HepG2 (cell line): Measurements from ENCODE around the gene ARL2. TPM values are rescaled to one million over a fixed set of nuclear protein-coding genes. Genes with fewer than 3 reads are reported as not detected.

ENCODE experiments used
- KLF11 ChIP-seq: IDR thresholded peaks from 2 replicates; pipeline ENCODE4 v1.6.1; 2016; ENCODE audit warnings: missing compliant biosample characterization
- KLF16 ChIP-seq, 2 experiments: sonication (generic) in 1 of 2; formaldehyde crosslinking in 1 of 2; IDR thresholded peaks; 2 replicates each; pipeline versions ENCODE4 v1.6.1 to v1.8.0; 2016 to 2023; ENCODE audit warnings: missing genetic modification reagents in 2 of 2, missing compliant biosample characterization in 1 of 2
- MTERF4 ChIP-seq: sonication (generic); formaldehyde crosslinking; IDR thresholded peaks from 2 replicates; pipeline ENCODE4 v1.8.0; 2023; ENCODE audit warnings: mild to moderate bottlenecking, missing genetic modification reagents
- NFRKB ChIP-seq: fragments of 450-650 bp; IDR thresholded peaks from 2 replicates; pipeline ENCODE4 v1.6.1; 2017
- PBX3 ChIP-seq: sonication (generic); formaldehyde crosslinking; IDR thresholded peaks from 2 replicates; pipeline ENCODE4 v1.8.1; 2023; ENCODE audit warnings: missing genetic modification reagents, inconsistent platforms, borderline replicate concordance
- RERE ChIP-seq: IDR thresholded peaks from 2 replicates; pipeline ENCODE4 v1.6.1; 2016; ENCODE audit warnings: low read depth, missing genetic modification reagents, missing compliant biosample characterization
- SP2 ChIP-seq: sonication (generic); formaldehyde crosslinking; IDR thresholded peaks from 2 replicates; pipeline ENCODE4 v1.5.1; 2020; ENCODE audit warnings: mild to moderate bottlenecking, missing genetic modification reagents
- TEAD2 ChIP-seq: sonication (generic); formaldehyde crosslinking; IDR thresholded peaks from 2 replicates; pipeline ENCODE4 v1.9.0; 2021; ENCODE audit warnings: missing genetic modification reagents
- TGIF2 ChIP-seq: IDR thresholded peaks from 2 replicates; pipeline ENCODE4 v1.6.1; 2016; ENCODE audit warnings: control low read depth, missing compliant biosample characterization
- ZBTB7A ChIP-seq: sonication (generic); formaldehyde crosslinking; IDR thresholded peaks from 2 replicates; pipeline ENCODE4 v1.8.0; 2022; ENCODE audit warnings: mild to moderate bottlenecking, missing genetic modification reagents
- ZBTB8A ChIP-seq: sonication (generic); formaldehyde crosslinking; IDR thresholded peaks from 2 replicates; pipeline ENCODE4 v1.4.0; 2020; ENCODE audit warnings: mild to moderate bottlenecking, low read depth, missing genetic modification reagents, borderline replicate concordance
- ZMYM4 ChIP-seq: sonication (generic); formaldehyde crosslinking; IDR thresholded peaks from 2 replicates; pipeline ENCODE4 v1.8.1; 2023; ENCODE audit warnings: mild to moderate bottlenecking, missing genetic modification reagents
- ZNF33B ChIP-seq: sonication (generic); formaldehyde crosslinking; IDR thresholded peaks from 2 replicates; pipeline ENCODE4 v1.5.1; 2020; ENCODE audit warnings: mild to moderate bottlenecking, missing genetic modification reagents
- ZNF414 ChIP-seq: sonication (generic); formaldehyde crosslinking; IDR thresholded peaks from 2 replicates; pipeline ENCODE4 v1.5.0; 2020; ENCODE audit warnings: missing genetic modification reagents
- ZNF496 ChIP-seq: sonication (generic); formaldehyde crosslinking; IDR thresholded peaks from 2 replicates; pipeline ENCODE4 v1.8.1; 2023; ENCODE audit warnings: mild to moderate bottlenecking, moderate library complexity, missing genetic modification reagents; ENCODE audit not compliant: insufficient replicate concordance
- ZNF766 ChIP-seq: sonication (generic); formaldehyde crosslinking; IDR thresholded peaks from 2 replicates; pipeline ENCODE4 v1.5.0; 2020; ENCODE audit warnings: missing genetic modification reagents, borderline replicate concordance
- ZNF879 ChIP-seq: sonication (generic); formaldehyde crosslinking; IDR thresholded peaks from 2 replicates; pipeline ENCODE4 v1.8.1; 2023; ENCODE audit warnings: missing genetic modification reagents
- ZXDC ChIP-seq: sonication (generic); formaldehyde crosslinking; IDR thresholded peaks from 2 replicates; pipeline ENCODE4 v1.5.0; 2020; ENCODE audit warnings: mild to moderate bottlenecking, missing genetic modification reagents
- polyA plus RNA-seq, 8 experiments: library from polyadenylated mRNA; depleted of rRNA in 3 of 8; stranded (reverse) in 7 of 8; unstranded in 1 of 8; fragments of >200 nt; fragmentation: Illumina TruSeq in 4 of 8; extraction: Trizol in 4 of 8; gene quantifications; 2 replicates each; pipeline versions ENCODE4 v1.2.1 to v1.2.3, GENCODE V29; 2011 to 2016; ENCODE audit warnings: low read depth in 4 of 8, missing spikeins in 1 of 8, mixed read lengths in 1 of 8; ENCODE audit not compliant: insufficient read depth in 1 of 8
- total RNA-seq, 5 experiments: library from RNA; depleted of rRNA; stranded (reverse); fragments of >200 nt; fragmentation: Illumina TruSeq; extraction: Trizol; gene quantifications; 2 replicates each; pipeline ENCODE4 v1.2.3, GENCODE V29; 2016; ENCODE audit warnings: low read depth in 1 of 5

The ARL2 gene
- total and polyA plus RNA-seq, 2 of the 13 experiments (the other 11 are each of a cell fraction or from before 2014, with no cell fraction given) = 82.9 to 84.4 TPM

- TF ChIP-seq RERE (CRISPR knock-in tag) = no peak
- no peak; a peak in 1 of 4 replicates for TF ChIP-seq KLF16 (CRISPR knock-in tag; IDR thresholded peaks at IDR 0.05)
- TF ChIP-seq NFRKB = no peak
- TF ChIP-seq ZNF414 (CRISPR knock-in tag) = no peak
- TF ChIP-seq ZXDC (CRISPR knock-in tag) = no peak
- TF ChIP-seq KLF11 (CRISPR knock-in tag) = no peak
- TF ChIP-seq ZBTB8A (CRISPR knock-in tag) = no peak
- no peak for TF ChIP-seq TEAD2
- no peak for TF ChIP-seq ZBTB7A (CRISPR knock-in tag)
- no peak for TF ChIP-seq ZNF879 (CRISPR knock-in tag)
- no peak for TF ChIP-seq ZNF766 (CRISPR knock-in tag)
- TF ChIP-seq PBX3 = no peak
- TF ChIP-seq ZMYM4 = no peak
- TF ChIP-seq SP2 = no peak
- TF ChIP-seq TGIF2 (CRISPR knock-in tag) = no peak
- TF ChIP-seq ZNF496 (CRISPR knock-in tag) = no peak
- TF ChIP-seq ZNF33B (CRISPR knock-in tag) = no peak
- 0 out of 2 replicates have a peak, but pooled peaks have one; percentile 61 for TF ChIP-seq MTERF4 (CRISPR knock-in tag)
These were observed 52.4 kb downstream of the ARL2 start (continued) for GRCh38 chr11:65066315-65066714.
